SKM-1 treated with dmso at 0.1 percent for 144 hours (cell line): ENCODE data around the gene SPTBN5.

ENCODE experiments used
- DNase-seq: peaks from one replicate; lab custom pipeline; 2025; ENCODE audit not compliant: unreplicated experiment; lab: John Stamatoyannopoulos, UW

Gene SPTBN5

DNA sequence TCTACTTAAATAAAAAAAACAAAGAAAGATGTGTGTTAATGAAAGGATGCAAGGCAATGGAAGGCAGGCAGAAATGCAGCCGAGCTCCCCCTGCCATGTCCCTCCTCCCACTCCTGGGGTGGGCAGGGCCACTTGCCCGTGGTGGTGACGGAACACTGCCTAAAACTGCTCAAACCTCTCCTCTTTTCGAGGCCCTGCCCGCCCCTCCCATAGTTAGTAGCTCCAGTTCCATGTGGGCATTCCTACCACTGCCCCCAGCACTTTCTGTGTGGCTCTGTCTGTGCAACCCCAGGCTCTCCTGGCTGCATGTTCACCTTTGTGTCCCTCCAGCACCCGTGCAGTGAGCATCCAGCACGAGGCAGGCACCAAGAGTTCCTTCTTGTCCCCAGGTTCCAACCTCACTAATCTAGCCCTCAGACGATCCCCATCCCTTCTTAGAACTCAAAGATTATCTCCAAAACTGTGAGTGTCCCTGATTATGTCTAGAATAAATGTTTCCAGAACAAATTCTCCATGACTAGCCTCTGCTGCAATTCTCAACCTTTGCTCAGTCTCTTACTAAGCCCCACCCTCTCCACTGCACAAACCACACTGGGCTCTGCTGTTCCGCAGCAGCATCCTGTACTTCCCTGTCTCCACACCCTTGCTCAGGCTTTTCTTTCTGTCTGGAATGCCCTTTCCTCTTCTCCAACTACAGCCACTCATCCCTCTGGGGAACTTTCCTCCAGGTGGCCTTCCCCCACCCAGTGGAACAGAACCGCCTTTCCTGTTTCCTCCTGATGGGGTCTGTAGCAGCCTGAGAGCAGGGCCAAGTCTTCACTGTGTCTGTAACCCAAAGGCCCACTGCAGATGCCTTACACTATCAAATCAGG is 32.6 kb upstream of the SPTBN5 start:
- DNase-seq: no peak

DNA sequence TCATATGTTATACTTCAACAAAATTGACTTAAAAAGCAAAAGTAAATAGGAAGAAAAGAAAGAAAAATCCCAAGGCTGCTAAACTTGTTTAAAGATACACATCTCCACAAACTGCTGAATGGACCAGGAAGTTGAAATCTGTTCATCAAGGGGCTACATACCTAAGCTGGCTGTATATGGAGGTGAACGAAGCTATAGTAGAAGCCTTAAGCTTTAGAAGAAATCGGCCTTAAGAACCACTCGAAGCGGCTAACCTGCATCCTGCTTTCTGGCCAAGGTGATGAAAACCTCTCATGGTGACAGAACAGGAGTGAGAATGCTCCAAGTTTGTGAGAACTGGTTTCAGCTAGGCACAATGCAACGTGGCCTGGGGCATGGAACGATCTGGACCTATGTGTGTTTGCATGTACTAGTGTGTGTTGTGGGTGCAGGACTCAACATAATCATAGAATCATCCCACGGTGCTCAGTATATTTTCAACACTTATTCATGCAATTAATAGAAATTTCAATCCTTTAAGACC is 31.3 kb upstream of the SPTBN5 start:
- no peak for DNase-seq

DNA sequence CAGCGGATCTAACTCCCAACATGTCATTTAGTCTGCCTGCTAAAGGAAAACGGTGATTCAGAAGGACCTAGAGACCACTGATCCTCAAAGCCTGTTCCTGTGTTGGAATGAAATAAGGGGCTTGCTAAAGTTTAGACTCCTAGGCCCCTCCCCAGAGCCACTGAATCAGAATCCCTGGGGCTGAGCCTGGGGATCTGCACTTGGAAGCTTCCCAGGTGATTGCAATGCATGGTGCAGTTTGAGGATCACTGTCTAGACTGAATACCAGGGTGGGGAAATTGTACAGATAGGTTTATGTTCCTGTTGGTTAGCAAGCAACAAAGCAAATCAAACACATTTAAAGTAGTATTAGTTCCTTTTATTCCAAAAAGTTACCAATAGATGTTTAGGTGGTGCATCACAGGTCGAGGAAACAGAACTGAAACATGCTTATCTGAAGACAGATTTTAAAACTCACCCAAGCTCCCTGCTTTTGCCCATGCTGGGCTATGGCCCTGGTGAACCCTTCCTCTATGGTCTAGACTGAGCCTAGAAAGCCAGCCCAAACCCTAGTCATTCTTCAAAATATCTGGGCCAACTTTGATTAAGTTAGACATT is 29.6 kb upstream of the SPTBN5 start:
- no peak for DNase-seq

DNA sequence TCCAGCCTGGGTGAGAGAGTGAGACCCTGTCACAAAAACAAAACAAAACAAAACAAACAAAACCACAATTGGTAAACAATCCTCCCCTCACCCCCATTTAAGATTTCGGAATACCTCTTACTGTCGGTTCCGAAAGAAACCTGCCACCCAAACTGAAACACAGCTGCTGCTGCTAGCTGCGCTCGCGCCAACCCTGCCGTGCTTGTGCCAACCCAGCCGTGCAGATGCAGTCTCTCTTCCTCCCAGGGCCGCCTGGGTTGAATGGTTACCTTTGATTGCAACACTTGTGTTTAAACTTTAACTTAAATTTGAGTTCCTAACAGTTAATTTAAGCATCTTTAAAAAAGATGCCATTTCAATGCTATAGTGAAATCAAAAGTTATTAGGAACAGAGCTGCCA is 28.5 kb upstream of the SPTBN5 start:
- no peak for DNase-seq

DNA sequence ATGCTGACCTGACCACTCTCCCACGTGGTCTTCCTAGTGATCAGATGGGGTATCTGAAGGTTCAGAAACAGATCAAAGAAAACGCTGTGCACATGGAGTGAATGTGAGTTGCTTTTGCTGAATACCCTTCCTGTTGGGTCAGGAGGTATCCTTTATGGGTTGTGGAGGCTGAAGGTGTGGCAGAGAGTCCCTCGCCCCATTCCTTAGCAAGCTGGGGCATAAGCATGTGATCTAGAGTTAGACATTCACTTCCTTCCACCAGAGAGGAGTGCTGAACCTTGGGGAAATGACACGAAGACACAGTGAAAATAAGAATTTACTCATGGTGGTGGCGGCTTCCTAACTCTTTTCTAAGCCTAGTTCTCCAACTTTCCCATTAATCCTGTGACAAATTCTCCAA is 27.8 kb upstream of the SPTBN5 start:
- no peak for DNase-seq

DNA sequence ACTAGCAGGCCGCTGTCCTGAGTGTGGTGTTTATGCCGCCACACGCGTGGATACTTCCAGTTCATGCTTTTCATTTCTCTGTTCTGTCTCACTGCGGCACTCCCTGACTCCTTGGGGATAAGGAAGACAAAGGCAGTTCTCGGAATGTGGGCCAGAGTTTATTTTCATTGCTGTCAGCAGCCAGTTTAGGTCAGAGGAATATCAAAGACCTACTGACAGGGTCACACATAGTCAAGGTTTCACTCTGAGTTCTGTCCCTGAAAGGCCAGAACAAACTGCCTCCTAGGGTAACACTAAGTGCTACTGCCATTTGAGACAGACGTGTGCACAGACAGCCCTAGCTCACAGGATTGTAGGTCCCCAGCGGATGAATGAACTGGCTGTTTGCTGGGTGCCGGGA is 27.3 kb upstream of the SPTBN5 start:
- DNase-seq: no peak

DNA sequence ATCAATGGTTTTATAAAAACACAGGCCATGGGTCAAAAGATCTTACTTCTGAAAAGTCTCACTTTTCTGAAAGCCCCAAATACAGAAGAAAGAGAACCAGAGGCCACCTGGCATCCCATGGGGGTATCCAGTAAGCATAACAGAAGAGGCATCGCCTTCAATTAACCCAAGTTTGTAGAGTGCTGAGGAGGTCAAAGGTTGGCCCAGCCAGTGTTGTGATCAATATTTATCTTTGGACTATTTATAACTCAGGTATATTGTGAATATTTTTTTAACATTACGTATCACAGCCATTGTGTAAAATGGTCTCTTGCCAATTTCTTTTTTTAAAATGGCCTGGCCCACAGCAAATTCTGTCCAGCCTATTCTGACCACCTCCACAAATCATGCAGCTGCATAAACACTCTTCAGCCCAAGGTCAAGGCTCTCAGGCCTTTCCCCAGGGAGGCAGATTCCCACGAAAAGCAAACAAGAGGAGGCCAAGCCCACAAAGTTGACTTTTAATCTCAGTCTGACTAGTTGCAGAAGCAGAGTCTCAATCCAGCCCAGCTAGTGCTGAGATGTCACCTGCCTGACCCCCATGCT is 26.2 kb upstream of the SPTBN5 start:
- no peak for DNase-seq

DNA sequence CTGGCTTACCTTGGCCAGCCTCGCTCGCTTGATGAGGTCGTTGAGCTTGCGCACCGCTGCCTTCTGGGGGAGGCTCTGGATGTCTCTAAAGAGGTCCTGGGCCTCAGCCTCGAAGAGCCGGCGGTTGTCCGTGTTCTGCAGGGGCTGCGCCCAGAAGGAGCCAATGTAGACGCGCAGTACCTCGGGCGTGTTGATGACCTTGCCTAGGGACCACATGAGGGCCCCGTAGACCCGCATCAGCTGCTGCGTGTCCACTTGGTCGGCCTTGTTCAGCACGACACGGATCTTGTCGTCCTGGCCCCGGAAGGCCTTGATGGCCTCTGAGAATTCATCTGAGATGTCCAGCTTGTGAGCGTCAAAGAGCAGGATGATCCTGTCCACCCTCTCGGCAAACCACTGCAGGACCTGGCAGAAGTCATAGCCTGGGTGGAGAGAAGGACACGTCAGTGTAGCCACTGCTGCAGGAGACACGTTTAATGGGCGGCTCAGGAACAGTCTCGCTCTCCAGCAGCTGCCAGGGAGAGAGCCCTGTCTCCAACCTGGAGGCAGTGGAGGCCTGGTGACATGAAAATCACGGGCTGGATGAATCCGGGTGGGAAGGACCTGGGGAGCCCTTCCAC is 25.5 kb upstream of the SPTBN5 start:
- no peak for DNase-seq

DNA sequence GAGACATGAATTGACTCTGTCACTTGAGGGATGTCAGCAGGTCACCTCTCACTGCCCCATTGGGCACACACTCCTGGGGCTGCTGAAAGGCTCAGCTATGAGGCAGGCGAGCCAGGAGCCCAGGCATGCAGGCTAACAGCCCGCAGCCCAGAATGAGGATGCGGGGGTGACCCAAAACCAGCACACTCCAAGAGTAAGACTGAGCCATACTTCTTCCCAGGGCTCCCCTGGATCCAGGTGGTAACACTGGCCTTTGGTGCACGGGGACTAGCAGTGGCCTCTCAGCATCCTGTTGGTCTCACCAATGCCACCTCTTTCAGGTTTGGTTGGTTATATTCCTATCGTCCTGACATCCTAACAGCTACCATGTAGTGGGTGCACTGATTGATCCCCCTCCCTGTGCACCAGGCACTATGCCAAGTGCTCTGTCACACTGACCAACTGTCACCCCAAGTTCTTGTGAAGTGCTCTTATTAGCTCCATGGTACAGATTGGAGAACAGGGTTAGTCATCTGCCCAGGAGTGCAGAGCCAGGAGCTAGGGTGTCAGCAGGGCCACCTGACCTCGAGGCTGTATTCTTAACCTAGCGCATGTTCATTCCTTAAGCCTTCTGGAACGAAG is 24.8 kb upstream of the SPTBN5 start:
- no peak for DNase-seq

DNA sequence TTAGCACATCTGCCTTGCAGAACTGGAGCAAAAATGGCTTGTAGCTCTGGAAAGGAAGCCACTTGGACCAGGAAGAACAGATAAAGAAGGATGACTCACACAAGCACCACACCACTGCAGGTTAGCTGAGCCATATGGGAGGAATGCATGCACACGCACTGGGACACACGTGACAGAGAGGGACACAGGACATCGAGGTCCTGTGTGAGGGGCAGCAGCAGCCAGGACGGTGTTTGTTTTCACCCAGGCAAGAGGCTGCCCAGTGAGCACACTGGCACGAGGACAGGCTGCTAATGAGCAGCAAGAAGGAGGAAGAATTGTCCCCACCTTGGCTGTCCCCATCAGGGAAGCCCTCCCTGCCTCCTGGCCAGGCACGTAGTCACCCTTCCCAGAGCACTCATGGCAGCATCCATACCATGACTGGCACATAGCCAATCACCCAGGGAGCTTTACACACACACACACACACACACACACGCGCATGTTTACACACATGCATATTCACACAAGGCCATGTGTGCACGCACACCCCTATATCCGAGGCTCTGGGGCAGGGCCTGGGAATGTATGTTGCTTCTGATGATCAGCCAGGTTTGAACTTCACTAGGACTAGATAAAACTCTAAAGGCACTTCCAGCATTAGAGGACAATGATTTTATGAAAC is 24.0 kb upstream of the SPTBN5 start:
- peak; percentile 34 for DNase-seq

DNA sequence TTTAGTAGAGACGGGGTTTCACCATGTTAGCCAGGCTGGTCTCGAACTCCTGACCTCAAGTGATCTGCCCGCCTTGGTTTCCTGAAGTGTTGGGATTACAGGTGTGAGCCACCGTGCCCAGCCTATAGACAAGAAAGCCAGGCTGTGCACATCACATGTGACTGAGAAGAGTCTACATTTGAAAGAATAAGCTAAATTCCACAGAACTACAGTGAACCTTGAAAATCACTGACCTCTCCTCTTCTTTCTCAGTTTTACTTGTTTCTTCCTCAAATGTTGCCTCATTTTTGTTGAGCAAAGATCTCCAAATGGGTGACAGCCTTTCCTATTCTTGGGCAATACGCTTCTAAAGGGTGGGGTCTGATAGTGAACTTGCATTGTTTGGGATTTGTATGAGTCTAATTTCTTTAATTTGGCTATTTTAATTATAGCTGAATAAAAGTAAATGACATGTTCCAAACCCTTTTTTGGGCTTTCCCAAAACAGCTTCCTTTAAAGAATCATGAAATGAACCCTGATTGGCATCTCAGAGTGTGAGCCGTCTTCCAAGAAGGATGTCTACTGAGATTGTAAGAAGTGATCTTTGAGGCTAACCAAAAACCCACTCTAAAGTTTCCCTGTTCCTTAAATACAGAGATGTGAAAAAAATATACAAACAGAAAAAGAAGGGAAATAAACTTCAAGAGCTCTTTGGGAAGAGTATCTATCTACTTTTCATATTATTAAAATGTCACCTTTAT is 21.6 kb upstream of the SPTBN5 start:
- peak; percentile 60 for DNase-seq

DNA sequence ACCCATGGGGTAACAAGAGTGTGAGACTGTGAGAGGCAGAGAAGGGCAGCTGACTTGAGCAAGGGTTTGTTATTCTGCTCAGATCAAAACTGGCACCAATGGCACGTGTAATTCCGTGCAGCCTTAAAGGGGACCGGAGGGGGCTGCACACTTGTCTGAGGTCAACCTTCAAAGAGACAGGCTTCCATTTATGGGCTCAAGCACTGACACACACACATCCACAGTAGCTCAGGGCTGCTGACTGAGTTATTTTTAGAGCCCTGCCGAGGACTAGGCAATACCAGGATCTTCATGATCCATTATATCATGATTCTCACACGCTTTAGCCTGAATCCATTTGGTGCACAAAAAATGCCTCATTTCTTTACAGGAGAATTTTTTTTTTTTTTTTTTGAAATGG is 20.6 kb upstream of the SPTBN5 start:
- DNase-seq: no peak

DNA sequence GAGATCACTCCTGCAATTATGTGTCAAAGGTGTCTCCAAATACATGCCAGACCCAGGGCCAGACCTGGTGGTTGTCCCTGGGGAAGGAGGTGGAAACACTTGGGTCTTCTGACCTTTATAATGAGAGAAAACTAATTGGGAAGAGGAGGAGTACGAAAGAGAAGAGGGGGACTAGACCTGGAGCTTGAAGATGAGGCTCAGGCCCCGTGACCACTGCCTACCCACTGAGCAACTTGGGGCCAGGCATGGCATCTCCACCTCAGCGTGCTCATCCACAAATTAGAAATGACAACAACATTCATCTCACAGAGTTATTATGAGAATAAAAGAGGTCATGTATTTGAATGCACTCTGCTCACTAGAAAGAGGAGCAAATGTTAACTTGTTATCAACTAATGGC is 19.4 kb upstream of the SPTBN5 start:
- no peak for DNase-seq

DNA sequence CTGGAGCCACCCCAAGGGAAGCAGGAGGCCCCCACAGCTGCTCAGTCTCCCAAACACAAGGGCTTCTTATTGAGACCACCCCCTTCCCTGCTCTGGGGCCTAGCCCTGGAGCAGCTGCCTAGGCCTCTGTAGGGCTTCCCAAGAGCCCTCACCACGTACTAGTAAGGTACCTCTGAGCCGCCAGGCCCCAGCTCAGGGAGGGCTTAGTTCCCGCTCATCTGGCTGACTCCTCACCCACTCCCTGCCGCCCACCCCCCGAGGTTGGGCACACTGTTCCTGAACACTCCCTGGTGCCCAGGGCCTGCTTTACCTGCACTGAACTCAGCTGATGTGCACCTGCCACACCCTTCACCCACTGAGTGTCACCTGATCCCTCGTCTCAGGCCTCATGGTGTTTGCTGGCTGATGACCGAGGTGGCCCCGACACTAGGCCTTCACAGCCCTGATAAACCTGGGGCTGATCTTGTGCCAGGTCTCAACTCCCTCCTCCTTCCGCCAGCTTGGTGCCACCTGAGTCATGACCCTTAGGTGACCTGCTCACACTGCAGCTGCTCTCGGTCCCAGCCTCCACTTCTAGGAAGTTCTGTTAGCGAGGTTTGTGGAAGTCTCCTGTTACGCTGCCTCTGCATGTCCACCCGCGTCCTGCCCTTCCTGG is 18.0 kb upstream of the SPTBN5 start:
- DNase-seq: no peak

DNA sequence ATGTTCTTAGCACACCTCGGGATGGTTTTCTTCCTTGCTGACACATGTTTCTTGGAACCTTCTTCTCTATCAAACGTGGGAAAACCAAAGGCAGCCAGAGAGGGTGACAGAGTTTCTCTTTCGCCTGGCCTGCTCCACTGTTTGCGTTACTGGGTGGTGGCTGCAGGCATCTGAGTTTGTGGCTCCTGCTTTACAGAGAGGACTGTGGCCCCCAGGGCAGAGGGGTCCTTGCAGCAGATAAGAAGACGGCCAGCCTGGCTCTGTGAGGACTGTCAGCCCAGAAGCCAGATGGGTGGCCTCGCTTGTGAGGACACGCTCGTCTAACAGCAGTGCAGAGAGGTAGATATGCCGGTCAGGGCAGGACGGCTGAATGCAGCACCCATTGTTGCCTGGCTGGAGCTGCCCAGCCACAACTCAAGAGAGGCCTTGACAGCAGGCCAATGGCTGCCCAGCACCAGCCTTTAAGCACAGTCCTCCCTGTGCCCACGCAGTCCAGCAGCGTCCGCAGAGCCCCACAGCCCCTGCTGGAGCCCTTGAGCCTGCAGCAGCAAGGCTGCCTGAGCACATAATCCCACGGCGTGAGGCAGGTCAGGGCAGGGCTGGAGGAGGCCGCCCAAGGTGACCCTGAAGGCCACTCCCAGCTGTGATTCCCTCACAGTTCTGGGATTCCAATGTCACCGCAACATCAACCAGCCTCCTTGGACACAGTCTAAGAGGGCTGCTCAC is 15.0 kb upstream of the SPTBN5 start:
- DNase-seq: no peak

DNA sequence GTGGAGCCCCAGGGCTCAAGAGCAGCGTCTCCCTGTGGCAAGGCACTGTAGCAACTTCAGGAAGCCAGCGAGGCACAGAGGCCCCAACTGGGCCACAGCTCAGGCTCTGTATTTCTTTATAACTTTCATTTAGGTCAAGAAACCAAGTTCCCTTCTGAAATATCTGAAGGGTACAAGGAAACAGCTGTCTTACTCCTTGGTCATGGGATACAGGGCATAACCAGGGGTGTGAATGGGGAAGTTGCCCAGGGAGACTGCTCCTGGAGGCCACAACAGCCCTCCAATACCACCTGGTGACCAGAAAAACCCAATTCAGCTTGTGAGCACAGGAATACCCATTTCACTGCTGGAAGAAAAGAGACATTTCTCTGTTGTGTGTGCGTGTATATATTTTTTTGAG is 13.3 kb upstream of the SPTBN5 start:
- no peak for DNase-seq

DNA sequence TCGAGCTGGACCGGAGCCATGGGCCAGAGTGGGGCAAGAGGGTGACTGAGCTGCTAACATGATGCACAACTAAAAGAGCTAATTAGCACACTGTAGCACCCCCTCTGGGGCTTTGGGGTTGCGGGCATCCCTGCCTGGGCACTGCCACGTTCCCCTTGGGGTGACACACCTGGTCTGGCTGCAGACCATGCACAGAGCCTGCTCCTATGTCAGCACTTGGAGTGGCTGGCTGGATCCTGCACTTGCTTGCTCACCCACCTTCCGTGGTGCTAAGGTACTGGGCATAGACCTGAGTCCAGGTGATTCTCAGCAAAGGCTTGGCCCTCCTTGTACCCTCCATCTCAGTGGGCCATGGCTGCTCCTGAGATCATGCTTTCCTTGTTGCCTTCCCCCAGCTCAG is 12.8 kb upstream of the SPTBN5 start:
- no peak for DNase-seq

DNA sequence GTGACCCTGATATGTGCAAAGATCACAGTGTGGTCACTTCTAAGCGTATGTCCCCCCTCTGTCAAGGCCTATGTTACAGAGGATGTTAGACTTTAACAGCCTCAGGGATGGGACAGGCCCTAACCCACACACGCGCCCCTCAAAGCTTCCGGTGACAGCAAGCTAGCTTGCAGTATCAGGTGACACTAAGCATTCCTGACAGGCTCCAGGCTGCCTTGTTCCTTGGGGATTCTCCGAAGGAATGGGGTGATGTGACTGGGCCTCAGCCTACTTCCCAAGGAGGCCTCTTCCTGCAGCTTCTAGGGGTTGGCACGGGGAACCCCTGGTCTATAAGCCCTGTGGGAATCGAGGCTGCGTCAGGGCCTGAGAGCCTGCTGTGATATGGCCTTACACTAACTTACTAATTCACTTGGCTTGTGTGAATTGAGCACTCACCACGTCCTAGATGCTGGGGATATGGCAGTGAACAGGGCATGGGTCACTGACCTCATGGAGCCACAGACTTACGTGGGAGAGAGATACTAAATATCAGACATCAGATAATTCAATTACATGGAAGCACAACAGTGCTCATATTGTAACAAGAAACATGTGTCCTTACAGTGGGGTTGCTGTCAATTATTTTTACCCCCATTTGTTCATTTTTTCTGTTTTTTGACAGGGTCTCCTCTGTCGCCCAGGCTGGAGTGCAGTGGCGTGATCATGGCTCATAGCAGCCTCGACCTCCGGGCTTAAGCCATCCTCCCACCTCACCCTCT is 11.4 kb upstream of the SPTBN5 start:
- DNase-seq: no peak
